ENCODE results near the gene RNF215.

- TF ChIP-seq EZH2 (IDR thresholded peaks at IDR 0.05; ENCODE audit: low read depth) (no peak), CTCF (conservative IDR thresholded peaks at IDR 0.05) (no peak)
Measured at GRCh38 chr22:30375312-30375849, 11.8 kb downstream of the RNF215 start.
